Measurements from ENCODE around the gene ZNF467.

The ZNF467 gene

GRCh38 chr7:149725916-149726315, 47.5 kb downstream of the ZNF467 start:
- TF ChIP-seq CTCF (IDR thresholded peaks at IDR 0.05; ENCODE audit: low read depth, low read length): no peak
- DNase-seq (ENCODE audit: extremely low read depth, low read depth): no peak

- TF ChIP-seq CTCF (IDR thresholded peaks at IDR 0.05; ENCODE audit: low read depth, low read length): no peak
- DNase-seq (ENCODE audit: extremely low read depth, low read depth): no peak
Observed at GRCh38 chr7:149725426-149725821, 48.0 kb downstream of the ZNF467 start.

GRCh38 chr7:149724661-149725425, 48.5 kb downstream of the ZNF467 start:
- TF ChIP-seq CTCF (IDR thresholded peaks at IDR 0.05; ENCODE audit: low read depth, low read length): no peak
- no peak for DNase-seq (ENCODE audit: extremely low read depth, low read depth)

- TF ChIP-seq CTCF (IDR thresholded peaks at IDR 0.05; ENCODE audit: low read depth, low read length): no peak
- no peak for DNase-seq (ENCODE audit: extremely low read depth, low read depth)
Observed at GRCh38 chr7:149723795-149724495, 49.4 kb downstream of the ZNF467 start.

GRCh38 chr7:149723082-149723767, 50.2 kb downstream of the ZNF467 start:
- no peak for DNase-seq (ENCODE audit: extremely low read depth, low read depth)
- no peak for TF ChIP-seq CTCF (IDR thresholded peaks at IDR 0.05; ENCODE audit: low read depth, low read length)

GRCh38 chr7:149722356-149722957, 50.9 kb downstream of the ZNF467 start:
- DNase-seq (ENCODE audit: extremely low read depth, low read depth): no peak
- no peak for TF ChIP-seq CTCF (IDR thresholded peaks at IDR 0.05; ENCODE audit: low read depth, low read length)

Measured in AG09319 (cell line).